Measurements from ENCODE around the gene CCDC85A.

- TF ChIP-seq CTCF (conservative IDR thresholded peaks at IDR 0.05) (no peak), ZFX (IDR thresholded peaks at IDR 0.05) (no peak)
Measured at GRCh38 chr2:56239437-56239836, 55.6 kb downstream of the CCDC85A start.

All from C4-2B (cell line).